ENCODE results near the gene KCNMA1.

- TF ChIP-seq CTCF (IDR thresholded peaks at IDR 0.05) (no peak), POLR2AphosphoS5 (IDR thresholded peaks at IDR 0.05) (no peak)
Measured at GRCh38 chr10:76976142-76976541, 661.5 kb downstream of the KCNMA1 start.
